Peyer's patch (tissue), 4 donors: Measurements from ENCODE around the gene OSBPL3.

Source experiments
- CTCF ChIP-seq, 6 experiments: fragments of 450-650 bp in 4 of 6; fragments of 200-600 bp in 2 of 6; sonication (generic) in 1 of 6; IDR thresholded peaks; one replicate each; pipeline ENCODE4 v1.5.1; 2017 to 2019; ENCODE audit warnings: antibody characterized with exemption in 6 of 6, mild to moderate bottlenecking in 3 of 6, moderate library complexity in 1 of 6
- POLR2A ChIP-seq, 2 donors: fragments of 450-650 bp; IDR thresholded peaks; one replicate each; pipeline ENCODE4 v1.5.1; 2017; ENCODE audit warnings: antibody characterized with exemption in 2 of 2, mild to moderate bottlenecking in 2 of 2, moderate library complexity in 2 of 2

- TF ChIP-seq POLR2A (IDR thresholded peaks at IDR 0.05) (no peak), CTCF (IDR thresholded peaks at IDR 0.05) (no peak)
These were observed 122.4 kb downstream of the OSBPL3 start for GRCh38 chr7:24857623-24858022.
